K562 (cell line): Measurements from ENCODE around the gene RNF213. TPM values are rescaled to one million over a fixed set of nuclear protein-coding genes. Genes with fewer than 3 reads are reported as not detected.

Experiments
- BRCA1 ChIP-seq, 2 experiments: fragments of 450-650 bp in 1 of 2; sonication (generic) in 1 of 2; formaldehyde crosslinking in 1 of 2; IDR thresholded peaks; 2 replicates each; pipeline versions ENCODE4 v1.5.0 to v1.6.1; 2017 to 2020; ENCODE audit warnings: mild to moderate bottlenecking in 1 of 2, missing genetic modification reagents in 1 of 2
- BRD9 ChIP-seq: fragments of 450-650 bp; IDR thresholded peaks from 2 replicates; pipeline ENCODE4 v1.6.1; 2018; ENCODE audit warnings: low read depth; ENCODE audit not compliant: partially characterized antibody
- CCAR2 ChIP-seq: fragments of 200-400 bp; formaldehyde crosslinking; IDR thresholded peaks from 2 replicates; pipeline ENCODE4 v1.6.1; 2017; ENCODE audit warnings: mild to moderate bottlenecking, low read depth, low read length
- CHAMP1 ChIP-seq: fragments of 450-650 bp; IDR thresholded peaks from 2 replicates; pipeline ENCODE4 v1.6.1; 2016; ENCODE audit warnings: mild to moderate bottlenecking
- E2F8 ChIP-seq: fragments of 450-650 bp; IDR thresholded peaks from 2 replicates; pipeline ENCODE4 v1.7.1; 2018; ENCODE audit warnings: mild to moderate bottlenecking, low read depth; ENCODE audit not compliant: partially characterized antibody
- ETV1 ChIP-seq: fragments of 450-650 bp; conservative IDR thresholded peaks from 2 replicates; pipeline ENCODE4 v1.6.1; 2016; ENCODE audit warnings: missing genetic modification characterization, control low read depth, low read depth, missing compliant biosample characterization
- LARP7 ChIP-seq: fragments of 450-650 bp; IDR thresholded peaks from 2 replicates; pipeline ENCODE4 v1.6.1; 2016
- MAFG ChIP-seq: fragments of 450-650 bp; conservative IDR thresholded peaks from 2 replicates; pipeline ENCODE4 v1.6.1; 2016; ENCODE audit warnings: missing genetic modification characterization, missing compliant biosample characterization
- NBN ChIP-seq: fragments of 450-650 bp; IDR thresholded peaks from 2 replicates; pipeline ENCODE4 v1.6.1; 2016; ENCODE audit warnings: low read depth, mild to moderate bottlenecking
- PTRF ChIP-seq: fragments of 450-650 bp; IDR thresholded peaks from 2 replicates; pipeline ENCODE4 v1.6.1; 2016; ENCODE audit warnings: mild to moderate bottlenecking, missing genetic modification characterization, missing compliant biosample characterization
- RCOR1 ChIP-seq, 2 experiments: IDR thresholded peaks; 2 replicates each; pipeline ENCODE4 v1.6.1; 2012; ENCODE audit warnings: low read depth in 2 of 2, low read length in 2 of 2, borderline replicate concordance in 1 of 2, improper control_type of control experiment in 1 of 2
- THRAP3 ChIP-seq: fragments of 450-650 bp; IDR thresholded peaks from 2 replicates; pipeline ENCODE4 v1.6.1; 2016; ENCODE audit warnings: mild to moderate bottlenecking, inconsistent platforms, borderline replicate concordance
- TRIM24 ChIP-seq, 2 experiments: fragments of 450-650 bp; IDR thresholded peaks; 2 replicates each; pipeline ENCODE4 v1.6.1; 2016
- YBX1 ChIP-seq: fragments of 450-650 bp; IDR thresholded peaks from 2 replicates; pipeline ENCODE4 v1.7.1; 2016; ENCODE audit warnings: mild to moderate bottlenecking
- ZBTB7A ChIP-seq: IDR thresholded peaks from 2 replicates; pipeline ENCODE4 v1.6.1; 2011; ENCODE audit warnings: low read depth, mild to moderate bottlenecking, low read length, moderate library complexity, borderline replicate concordance; ENCODE audit not compliant: control insufficient read depth
- ZFP1 ChIP-seq: fragments of 450-650 bp; formaldehyde crosslinking; IDR thresholded peaks from 2 replicates; pipeline ENCODE4 v1.4.0; 2020; ENCODE audit warnings: mild to moderate bottlenecking, mixed read lengths
- polyA plus RNA-seq, 8 experiments: library from polyadenylated mRNA; depleted of rRNA in 4 of 8; stranded (reverse) in 5 of 8; unstranded in 3 of 8; fragments of >200 nt; fragmentation: Nextera tagmentation in 2 of 8; fragmentation: Illumina TruSeq in 1 of 8; extraction: Ambion mirVana in 2 of 8; extraction: Trizol in 1 of 8; gene quantifications; 2 replicates each; pipeline versions ENCODE4 v1.2.1 to v1.2.3, GENCODE V29; 2011 to 2014; ENCODE audit warnings: inconsistent platforms in 1 of 8, missing spikeins in 1 of 8
- total RNA-seq, 7 experiments: library from RNA; depleted of rRNA in 6 of 7; stranded (reverse); fragments of >200 nt in 6 of 7; fragmentation: Illumina TruSeq in 2 of 7; extraction: Trizol in 2 of 7; gene quantifications; 2 replicates each; pipeline versions ENCODE4 v1.2.1 to v1.2.3, GENCODE V29; 2011 to 2021; ENCODE audit warnings: low replicate concordance in 1 of 7
- TF ChIP-seq, protein P1 (sequence below): sonication (generic); formaldehyde crosslinking; IDR thresholded peaks from 2 replicates; pipeline ENCODE4 v1.8.0; 2022; ENCODE audit warnings: missing genetic modification reagents, mild to moderate bottlenecking, borderline replicate concordance

RNF213 gene
- total and polyA plus RNA-seq, 9 of the 15 experiments (the other 6 are each of a cell fraction or from before 2014, with no cell fraction given) = 5.3 to 33.6 (median 17.9) TPM

GRCh38 chr17:80220054-80220735 is 40.5 kb upstream of the RNF213 start, which contains the start of the genes SGSH and SLC26A11 (continued):
- TF ChIP-seq CCAR2 (no peak), E2F8 (no peak), BRD9 (no peak), CHAMP1 (no peak), ZFP1 (CRISPR knock-in tag) (no peak), RCOR1 (IDR thresholded peaks at IDR 0.05; ENCODE audit: borderline replicate concordance in 1 of 2, low read depth in 2 of 2, low read length in 2 of 2) (no peak), ETV1 (no peak), TRIM24 (IDR thresholded peaks at IDR 0.05) (no peak), BRCA1 (IDR thresholded peaks at IDR 0.05) (no peak), BRCA1 (CRISPR knock-in tag; IDR thresholded peaks at IDR 0.05) (no peak), THRAP3 (no peak), ZBTB7A (peak; percentile 13; the same call in 1 of the 2 replicates), PTRF (tag) (no peak), YBX1 (no peak), LARP7 (no peak), MAFG (no peak), NBN (no peak)
- TF ChIP-seq, protein P1, sequence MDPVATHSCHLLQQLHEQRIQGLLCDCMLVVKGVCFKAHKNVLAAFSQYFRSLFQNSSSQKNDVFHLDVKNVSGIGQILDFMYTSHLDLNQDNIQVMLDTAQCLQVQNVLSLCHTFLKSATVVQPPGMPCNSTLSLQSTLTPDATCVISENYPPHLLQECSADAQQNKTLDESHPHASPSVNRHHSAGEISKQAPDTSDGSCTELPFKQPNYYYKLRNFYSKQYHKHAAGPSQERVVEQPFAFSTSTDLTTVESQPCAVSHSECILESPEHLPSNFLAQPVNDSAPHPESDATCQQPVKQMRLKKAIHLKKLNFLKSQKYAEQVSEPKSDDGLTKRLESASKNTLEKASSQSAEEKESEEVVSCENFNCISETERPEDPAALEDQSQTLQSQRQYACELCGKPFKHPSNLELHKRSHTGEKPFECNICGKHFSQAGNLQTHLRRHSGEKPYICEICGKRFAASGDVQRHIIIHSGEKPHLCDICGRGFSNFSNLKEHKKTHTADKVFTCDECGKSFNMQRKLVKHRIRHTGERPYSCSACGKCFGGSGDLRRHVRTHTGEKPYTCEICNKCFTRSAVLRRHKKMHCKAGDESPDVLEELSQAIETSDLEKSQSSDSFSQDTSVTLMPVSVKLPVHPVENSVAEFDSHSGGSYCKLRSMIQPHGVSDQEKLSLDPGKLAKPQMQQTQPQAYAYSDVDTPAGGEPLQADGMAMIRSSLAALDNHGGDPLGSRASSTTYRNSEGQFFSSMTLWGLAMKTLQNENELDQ (CRISPR knock-in tag) = no peak
